ENCODE data around the gene PSMC2. TPM values are rescaled to one million over a fixed set of nuclear protein-coding genes. Genes with fewer than 3 reads are reported as not detected.

Gene PSMC2
- polyA plus RNA-seq, 3 donors = 61.4 to 120 (median 104) TPM

DNA sequence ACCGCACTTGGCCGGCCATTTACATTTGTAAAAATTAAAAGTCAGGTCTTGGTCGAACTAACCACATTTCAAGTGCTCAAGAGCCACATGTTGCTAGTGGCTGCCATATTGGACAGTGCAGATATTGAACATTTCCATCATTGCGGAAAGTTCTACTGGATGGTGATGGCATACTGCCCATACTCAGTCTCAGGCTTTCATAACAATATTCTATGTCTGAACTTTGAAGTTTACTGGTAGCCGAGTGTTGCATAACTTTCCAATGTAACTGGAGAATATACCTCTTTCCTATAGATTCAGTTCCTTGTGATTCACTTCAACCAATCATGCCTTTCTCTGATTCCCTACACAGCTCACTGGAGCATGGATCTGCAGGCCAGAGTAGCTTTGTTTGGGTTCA, 43.7 kb downstream of the PSMC2 start:
- Mint-ChIP-seq H3K4me1 (peaks cover 6% of the 10 kb centered on the region), H3K9me3 (no peaks in the 10 kb centered on the region), H3K4me3 (no peak overlapping the region), H3K27me3 (ENCODE audit: low read depth in 3 of 3) (peaks cover 0 to 2% (median 0%) of the 10 kb centered on the region in 3 donors), H3K27ac (no peak overlapping the region), H3K36me3 (no peaks in the 10 kb centered on the region)
- H3K27ac ChIP-seq (ENCODE audit: low read depth in 1 of 2, low read length in 2 of 2) = no peak overlapping the region
- no peak overlapping the region for H3K4me2 ChIP-seq (replicated peaks; ENCODE audit: extremely low read depth, low read length, poor library complexity, severe bottlenecking)
- H3K4me1 ChIP-seq (ENCODE audit: control insufficient read depth in 1 of 2, insufficient read depth in 2 of 2, low read length in 2 of 2) = peaks cover 0 to 4% of the 10 kb centered on the region in 2 donors
- no peak overlapping the region for H3K9ac ChIP-seq (ENCODE audit: insufficient read depth, low read length, poor library complexity, severe bottlenecking)
- intact Hi-C loops (cut with micrococcal nuclease) = no loop called here
- 94% methylated on average over 3 of the region's 5 CpGs for WGBS (ENCODE audit: insufficient coverage)
- no peaks in the 10 kb centered on the region for H4K20me1 ChIP-seq (ENCODE audit: insufficient read depth, low read length)
- TF ChIP-seq, protein P1, sequence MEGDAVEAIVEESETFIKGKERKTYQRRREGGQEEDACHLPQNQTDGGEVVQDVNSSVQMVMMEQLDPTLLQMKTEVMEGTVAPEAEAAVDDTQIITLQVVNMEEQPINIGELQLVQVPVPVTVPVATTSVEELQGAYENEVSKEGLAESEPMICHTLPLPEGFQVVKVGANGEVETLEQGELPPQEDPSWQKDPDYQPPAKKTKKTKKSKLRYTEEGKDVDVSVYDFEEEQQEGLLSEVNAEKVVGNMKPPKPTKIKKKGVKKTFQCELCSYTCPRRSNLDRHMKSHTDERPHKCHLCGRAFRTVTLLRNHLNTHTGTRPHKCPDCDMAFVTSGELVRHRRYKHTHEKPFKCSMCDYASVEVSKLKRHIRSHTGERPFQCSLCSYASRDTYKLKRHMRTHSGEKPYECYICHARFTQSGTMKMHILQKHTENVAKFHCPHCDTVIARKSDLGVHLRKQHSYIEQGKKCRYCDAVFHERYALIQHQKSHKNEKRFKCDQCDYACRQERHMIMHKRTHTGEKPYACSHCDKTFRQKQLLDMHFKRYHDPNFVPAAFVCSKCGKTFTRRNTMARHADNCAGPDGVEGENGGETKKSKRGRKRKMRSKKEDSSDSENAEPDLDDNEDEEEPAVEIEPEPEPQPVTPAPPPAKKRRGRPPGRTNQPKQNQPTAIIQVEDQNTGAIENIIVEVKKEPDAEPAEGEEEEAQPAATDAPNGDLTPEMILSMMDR (IDR thresholded peaks at IDR 0.05) = no peak
- no peaks in the 10 kb centered on the region for H3K27me3 ChIP-seq (ENCODE audit: control insufficient read depth in 2 of 2, insufficient read depth in 2 of 2, low read length in 2 of 2)
- no peak overlapping the region for H2AFZ ChIP-seq (ENCODE audit: insufficient read depth, low read depth, low read length, poor library complexity, severe bottlenecking)
- no peaks in the 10 kb centered on the region for H3K9me3 ChIP-seq (replicated peaks in 1 of 2; ENCODE audit: control insufficient read depth in 1 of 2, insufficient read depth in 1 of 2, low read length in 2 of 2)
- DNase-seq = no peak
- no peaks in the 10 kb centered on the region for H3K36me3 ChIP-seq (replicated peaks in 1 of 2; ENCODE audit: control insufficient read depth in 1 of 2, insufficient read depth in 2 of 2, low read length in 2 of 2)
- no peaks in the 10 kb centered on the region for H3K79me2 ChIP-seq (ENCODE audit: insufficient read depth, low read length)
- no peak overlapping the region for H3K4me3 ChIP-seq (replicated peaks in 1 of 3; ENCODE audit: low read depth in 2 of 3, low read length in 3 of 3)

DNA sequence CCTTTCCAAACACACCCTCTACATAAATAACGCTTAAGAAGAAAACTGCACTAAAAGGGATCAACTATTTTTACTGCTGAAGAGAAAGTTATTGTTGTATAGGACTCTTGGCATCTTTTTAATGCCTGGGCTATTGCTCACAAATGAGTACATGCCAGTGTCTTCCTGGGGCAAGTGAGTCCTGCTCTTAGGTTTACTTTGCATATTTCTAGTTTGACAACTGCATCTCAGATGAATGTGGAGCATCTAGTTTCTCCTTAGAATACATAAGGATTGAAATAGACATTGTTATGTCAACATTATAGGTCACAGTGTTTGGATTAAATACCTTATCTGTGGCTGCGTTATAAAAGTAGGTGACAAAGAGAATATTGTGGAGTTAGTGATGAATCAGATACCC, 44.5 kb downstream of the PSMC2 start:
- Histone ChIP-seq H4K20me1 (ENCODE audit: insufficient read depth, low read length) (no peaks in the 10 kb centered on the region), H2AFZ (ENCODE audit: insufficient read depth, low read depth, low read length, poor library complexity, severe bottlenecking) (no peak overlapping the region), H3K4me1 (ENCODE audit: control insufficient read depth in 1 of 2, insufficient read depth in 2 of 2, low read length in 2 of 2) (peaks cover 0 to 4% of the 10 kb centered on the region in 2 donors), H3K27ac (ENCODE audit: low read depth in 1 of 2, low read length in 2 of 2) (no peak overlapping the region), H3K4me3 (replicated peaks in 1 of 3; ENCODE audit: low read depth in 2 of 3, low read length in 3 of 3) (no peak overlapping the region), H3K36me3 (replicated peaks in 1 of 2; ENCODE audit: control insufficient read depth in 1 of 2, insufficient read depth in 2 of 2, low read length in 2 of 2) (no peaks in the 10 kb centered on the region), H3K27me3 (ENCODE audit: control insufficient read depth in 2 of 2, insufficient read depth in 2 of 2, low read length in 2 of 2) (no peaks in the 10 kb centered on the region), H3K4me2 (replicated peaks; ENCODE audit: extremely low read depth, low read length, poor library complexity, severe bottlenecking) (no peak overlapping the region), H3K79me2 (ENCODE audit: insufficient read depth, low read length) (no peaks in the 10 kb centered on the region), H3K9me3 (replicated peaks in 1 of 2; ENCODE audit: control insufficient read depth in 1 of 2, insufficient read depth in 1 of 2, low read length in 2 of 2) (no peaks in the 10 kb centered on the region), H3K9ac (ENCODE audit: insufficient read depth, low read length, poor library complexity, severe bottlenecking) (no peak overlapping the region)
- WGBS (ENCODE audit: insufficient coverage) = no CpG with 5 or more reads among the region's 2 CpGs
- H3K27ac Mint-ChIP-seq = no peak overlapping the region
- no peak overlapping the region for H3K4me3 Mint-ChIP-seq
- H3K36me3 Mint-ChIP-seq = no peaks in the 10 kb centered on the region
- H3K9me3 Mint-ChIP-seq = no peaks in the 10 kb centered on the region
- intact Hi-C loops (cut with micrococcal nuclease) = no loop called here
- TF ChIP-seq, protein P1 (IDR thresholded peaks at IDR 0.05) = no peak
- DNase-seq = no peak
- H3K27me3 Mint-ChIP-seq (ENCODE audit: low read depth in 3 of 3) = peaks cover 0 to 2% (median 0%) of the 10 kb centered on the region in 3 donors
- H3K4me1 Mint-ChIP-seq = peaks cover 6% of the 10 kb centered on the region

Measured in CD14-positive monocyte (primary cell).